A673 (cell line): Measurements from ENCODE around the gene ARRB1.

ENCODE experiments used
- EZH2 ChIP-seq: fragments of 200-600 bp; sonication (generic); IDR thresholded peaks from 2 replicates; pipeline ENCODE4 v1.6.1; 2017; ENCODE audit warnings: borderline replicate concordance, low read depth, mild to moderate bottlenecking, mixed read lengths, antibody characterized with exemption, low read length; ENCODE audit not compliant: poor library complexity, severe bottlenecking
- TF ChIP-seq, protein P1 (sequence below): fragments of 300-800, 200-600 bp; sonication (generic); conservative IDR thresholded peaks from 2 replicates; pipeline ENCODE4 v1.5.1; 2017; ENCODE audit warnings: low read depth, mild to moderate bottlenecking, antibody characterized with exemption, low read length, moderate library complexity, mixed read lengths

DNA sequence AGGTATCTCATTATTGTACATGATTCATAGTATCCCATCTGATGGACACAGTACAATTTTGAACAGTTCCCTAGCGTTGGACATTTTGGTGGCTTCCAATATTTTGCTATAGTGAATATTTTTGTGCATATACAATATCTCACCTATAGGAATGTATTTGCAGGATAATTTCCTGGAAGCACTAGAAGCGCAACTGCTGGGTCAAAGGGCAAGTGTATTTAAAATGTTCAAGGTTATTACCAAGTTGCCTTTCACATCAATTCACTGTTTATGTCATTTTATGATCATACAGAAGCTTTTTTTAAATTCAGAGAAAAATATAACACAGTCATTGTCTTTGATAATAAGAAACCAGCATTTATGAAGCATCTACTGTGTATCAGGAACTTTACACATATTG lies 28.8 kb upstream of the ARRB1 start:
- TF ChIP-seq, protein P1, sequence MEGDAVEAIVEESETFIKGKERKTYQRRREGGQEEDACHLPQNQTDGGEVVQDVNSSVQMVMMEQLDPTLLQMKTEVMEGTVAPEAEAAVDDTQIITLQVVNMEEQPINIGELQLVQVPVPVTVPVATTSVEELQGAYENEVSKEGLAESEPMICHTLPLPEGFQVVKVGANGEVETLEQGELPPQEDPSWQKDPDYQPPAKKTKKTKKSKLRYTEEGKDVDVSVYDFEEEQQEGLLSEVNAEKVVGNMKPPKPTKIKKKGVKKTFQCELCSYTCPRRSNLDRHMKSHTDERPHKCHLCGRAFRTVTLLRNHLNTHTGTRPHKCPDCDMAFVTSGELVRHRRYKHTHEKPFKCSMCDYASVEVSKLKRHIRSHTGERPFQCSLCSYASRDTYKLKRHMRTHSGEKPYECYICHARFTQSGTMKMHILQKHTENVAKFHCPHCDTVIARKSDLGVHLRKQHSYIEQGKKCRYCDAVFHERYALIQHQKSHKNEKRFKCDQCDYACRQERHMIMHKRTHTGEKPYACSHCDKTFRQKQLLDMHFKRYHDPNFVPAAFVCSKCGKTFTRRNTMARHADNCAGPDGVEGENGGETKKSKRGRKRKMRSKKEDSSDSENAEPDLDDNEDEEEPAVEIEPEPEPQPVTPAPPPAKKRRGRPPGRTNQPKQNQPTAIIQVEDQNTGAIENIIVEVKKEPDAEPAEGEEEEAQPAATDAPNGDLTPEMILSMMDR: no peak
- TF ChIP-seq EZH2: no peak
